Activated naive CD4-positive, alpha-beta T cell treated with anti-CD3 and anti-CD28 coated beads, Interleukin-2, amount 10 ng/mL, durations not matched to agents 7 days and 5 days (primary cell): ENCODE data around the gene CROCC2.

Experiments used
- CTCF ChIA-PET: fragments of 350-600 bp; sonication (Branson Sonifier 250); formaldehyde crosslinking; loops from one replicate; lab custom pipeline; 2021; ENCODE audit warnings: antibody characterized with exemption; lab: Charles Lee
- DNase-seq: peaks from one replicate; pipeline ENCODE4 v3.0.0-alpha.2; 2020
- H3K27ac Mint-ChIP-seq: one replicate; pipeline ENCODE4 v1.8.0; 2021; ENCODE audit warnings: mild to moderate bottlenecking, moderate library complexity, mixed read lengths
- H3K27me3 Mint-ChIP-seq: one replicate; pipeline ENCODE4 v1.8.0; 2021; ENCODE audit warnings: mild to moderate bottlenecking, mixed read lengths
- H3K36me3 Mint-ChIP-seq: one replicate; pipeline ENCODE4 v1.8.0; 2021; ENCODE audit warnings: mixed read lengths
- H3K4me1 Mint-ChIP-seq: one replicate; pipeline ENCODE4 v1.8.0; 2021; ENCODE audit warnings: mixed read lengths
- H3K4me3 Mint-ChIP-seq: one replicate; pipeline ENCODE4 v1.8.0; 2021; ENCODE audit warnings: mild to moderate bottlenecking, moderate library complexity, mixed read lengths
- H3K9me3 Mint-ChIP-seq: one replicate; pipeline ENCODE4 v1.8.0; 2021; ENCODE audit warnings: mixed read lengths

Gene CROCC2

GRCh38 chr2:240903191-240904060 is 2.7 kb upstream of the CROCC2 start:
- H3K27me3 Mint-ChIP-seq = peaks cover 8% of the 10 kb centered on the region
- no peak overlapping the region for H3K4me3 Mint-ChIP-seq
- DNase-seq = no peak
- H3K27ac Mint-ChIP-seq = no peak overlapping the region
- CTCF ChIA-PET = no interaction called here
- no peaks in the 10 kb centered on the region for H3K9me3 Mint-ChIP-seq
- no peaks in the 10 kb centered on the region for H3K36me3 Mint-ChIP-seq
- H3K4me1 Mint-ChIP-seq = no peaks in the 10 kb centered on the region

- no peaks in the 10 kb centered on the region for H3K4me1 Mint-ChIP-seq
- H3K27me3 Mint-ChIP-seq = peaks cover 2% of the 10 kb centered on the region
- no peaks in the 10 kb centered on the region for H3K9me3 Mint-ChIP-seq
- DNase-seq = no peak
- H3K36me3 Mint-ChIP-seq = no peaks in the 10 kb centered on the region
- no peak overlapping the region for H3K27ac Mint-ChIP-seq
- CTCF ChIA-PET = no interaction called here
- no peak overlapping the region for H3K4me3 Mint-ChIP-seq
Observed at GRCh38 chr2:240904216-240905175, 1.6 kb upstream of the CROCC2 start.

- CTCF ChIA-PET = no interaction called here
- H3K27ac Mint-ChIP-seq = no peak overlapping the region
- no peaks in the 10 kb centered on the region for H3K4me1 Mint-ChIP-seq
- H3K9me3 Mint-ChIP-seq = no peaks in the 10 kb centered on the region
- H3K27me3 Mint-ChIP-seq = peaks cover 4% of the 10 kb centered on the region
- no peak for DNase-seq
- H3K36me3 Mint-ChIP-seq = no peaks in the 10 kb centered on the region
- H3K4me3 Mint-ChIP-seq = no peak overlapping the region
Observed at GRCh38 chr2:240905176-240905781, 857 bp upstream of the CROCC2 start.

- peaks cover 12% of the 10 kb centered on the region for H3K27me3 Mint-ChIP-seq
- no peaks in the 10 kb centered on the region for H3K9me3 Mint-ChIP-seq
- no peak overlapping the region for H3K4me3 Mint-ChIP-seq
- CTCF ChIA-PET = no interaction called here
- no peak overlapping the region for H3K27ac Mint-ChIP-seq
- no peak for DNase-seq
- no peaks in the 10 kb centered on the region for H3K36me3 Mint-ChIP-seq
- H3K4me1 Mint-ChIP-seq = no peaks in the 10 kb centered on the region
Observed at GRCh38 chr2:240906911-240907590, 915 bp downstream of the CROCC2 start.

GRCh38 chr2:240909216-240909974 is 3.3 kb downstream of the CROCC2 start:
- Mint-ChIP-seq H3K9me3 (no peaks in the 10 kb centered on the region), H3K4me1 (no peaks in the 10 kb centered on the region), H3K36me3 (no peaks in the 10 kb centered on the region), H3K27me3 (peaks cover 28% of the 10 kb centered on the region), H3K4me3 (no peak overlapping the region), H3K27ac (no peak overlapping the region)
- no peak for DNase-seq
- CTCF ChIA-PET = no interaction called here

- no peak for DNase-seq
- Mint-ChIP-seq H3K4me3 (no peak overlapping the region), H3K9me3 (no peaks in the 10 kb centered on the region), H3K4me1 (no peaks in the 10 kb centered on the region), H3K27me3 (peaks cover 51% of the 10 kb centered on the region), H3K27ac (no peak overlapping the region), H3K36me3 (no peaks in the 10 kb centered on the region)
- CTCF ChIA-PET = no interaction called here
Observed at GRCh38 chr2:240911641-240912265, 5.6 kb downstream of the CROCC2 start.

GRCh38 chr2:240912878-240913809 is 7.0 kb downstream of the CROCC2 start:
- Mint-ChIP-seq H3K9me3 (no peaks in the 10 kb centered on the region), H3K36me3 (no peaks in the 10 kb centered on the region), H3K27ac (no peak overlapping the region), H3K4me1 (no peaks in the 10 kb centered on the region), H3K27me3 (peaks cover 63% of the 10 kb centered on the region), H3K4me3 (no peak overlapping the region)
- DNase-seq = no peak
- CTCF ChIA-PET = interaction anchor here (0.9 to 1.7 kb wide), 3 partner anchors 15 to 955 kb away, joined by 3 to 8 read pairs (median 3); no protein-coding TSS in a partner anchor

- Mint-ChIP-seq H3K36me3 (no peaks in the 10 kb centered on the region), H3K4me1 (no peaks in the 10 kb centered on the region), H3K4me3 (no peak overlapping the region), H3K9me3 (no peaks in the 10 kb centered on the region), H3K27me3 (peaks cover 63% of the 10 kb centered on the region), H3K27ac (no peak overlapping the region)
- CTCF ChIA-PET = interaction anchor here (0.7 to 1.7 kb wide), 8 partner anchors 13 to 954 kb away, joined by 3 to 8 read pairs (median 3); no protein-coding TSS in a partner anchor
- DNase-seq = peak; percentile 75
Observed at GRCh38 chr2:240913810-240914644, 7.9 kb downstream of the CROCC2 start.

GRCh38 chr2:240914645-240915525 is 8.7 kb downstream of the CROCC2 start:
- Mint-ChIP-seq H3K36me3 (no peaks in the 10 kb centered on the region), H3K9me3 (no peaks in the 10 kb centered on the region), H3K27ac (no peak overlapping the region), H3K4me1 (no peaks in the 10 kb centered on the region), H3K27me3 (peaks cover 59% of the 10 kb centered on the region), H3K4me3 (no peak overlapping the region)
- no peak for DNase-seq
- CTCF ChIA-PET = interaction anchor here (0.7 to 1.7 kb wide), 6 partner anchors 12 to 477 kb away, joined by 3 to 8 read pairs (median 3); no protein-coding TSS in a partner anchor

- no peak overlapping the region for H3K27ac Mint-ChIP-seq
- no peaks in the 10 kb centered on the region for H3K4me1 Mint-ChIP-seq
- no peak overlapping the region for H3K4me3 Mint-ChIP-seq
- no peak for DNase-seq
- CTCF ChIA-PET = no interaction called here
- H3K36me3 Mint-ChIP-seq = no peaks in the 10 kb centered on the region
- H3K9me3 Mint-ChIP-seq = no peaks in the 10 kb centered on the region
- H3K27me3 Mint-ChIP-seq = peaks cover 59% of the 10 kb centered on the region
Observed at GRCh38 chr2:240915526-240916341, 9.6 kb downstream of the CROCC2 start.
